A673 (cell line): Measurements from ENCODE around the gene SLC6A18.

Source experiments
- CTCF ChIP-seq: fragments of 300-800, 200-600 bp; sonication (generic); conservative IDR thresholded peaks from 2 replicates; pipeline ENCODE4 v1.5.1; 2017; ENCODE audit warnings: low read depth, mild to moderate bottlenecking, antibody characterized with exemption, low read length, moderate library complexity, mixed read lengths
- EZH2 ChIP-seq: fragments of 200-600 bp; sonication (generic); IDR thresholded peaks from 2 replicates; pipeline ENCODE4 v1.6.1; 2017; ENCODE audit warnings: borderline replicate concordance, low read depth, mild to moderate bottlenecking, mixed read lengths, antibody characterized with exemption, low read length; ENCODE audit not compliant: poor library complexity, severe bottlenecking

- TF ChIP-seq EZH2 (no peak), CTCF (no peak)
Measured at GRCh38 chr5:1225081-1225480, at the start of gene SLC6A18.
